Neutrophil (primary cell): ENCODE results near the gene FEZF2.

ENCODE experiments used
- H3K27ac ChIP-seq: fragments of 200-600 bp; sonication (generic); 2 replicates; pipeline ENCODE4 v1.5.1; 2016; ENCODE audit warnings: mild to moderate bottlenecking, moderate library complexity
- H3K27me3 ChIP-seq: fragments of 200-600 bp; sonication (generic); 2 replicates; pipeline ENCODE4 v1.6.0; 2016; ENCODE audit warnings: mild to moderate bottlenecking
- H3K36me3 ChIP-seq: fragments of 200-600 bp; sonication (generic); 2 replicates; pipeline ENCODE4 v1.5.1; 2017
- H3K4me1 ChIP-seq, 2 experiments: fragments of 200-600 bp in 1 of 2; sonication (generic) in 1 of 2; 1 replicate in 1 of 2; 2 replicates in 1 of 2; pipeline versions ENCODE4 v1.5.1 to v1.6.1; 2013 to 2016; ENCODE audit warnings: low read depth in 1 of 2, low read length in 1 of 2, mild to moderate bottlenecking in 1 of 2, moderate library complexity in 1 of 2; ENCODE audit not compliant: control insufficient read depth in 1 of 2, insufficient read depth in 1 of 2
- H3K4me3 ChIP-seq, 2 experiments: fragments of 200-600 bp in 1 of 2; sonication (generic) in 1 of 2; 1 replicate in 1 of 2; 2 replicates in 1 of 2; pipeline ENCODE4 v1.5.1; 2013 to 2016; ENCODE audit warnings: low read depth in 1 of 2, low read length in 1 of 2, mild to moderate bottlenecking in 1 of 2, moderate library complexity in 1 of 2
- H3K9me3 ChIP-seq: fragments of 200-600 bp; sonication (generic); 2 replicates; pipeline ENCODE4 v1.5.1; 2016
- CTCF ChIP-seq: fragments of 200-600 bp; sonication (generic); IDR thresholded peaks from 2 replicates; pipeline ENCODE4 v1.5.1; 2016; ENCODE audit warnings: antibody characterized with exemption

The FEZF2 gene

GRCh38 chr3:62392626-62393292 lies 19.4 kb upstream of the FEZF2 start:
- TF ChIP-seq CTCF, result no peak
- Histone ChIP-seq H3K4me3 (no peak overlapping the region), H3K27ac (no peak overlapping the region), H3K27me3 (no peaks in the 10 kb centered on the region), H3K4me1 (no peaks in the 10 kb centered on the region), H3K9me3 (no peaks in the 10 kb centered on the region), H3K36me3 (no peaks in the 10 kb centered on the region)

DNA sequence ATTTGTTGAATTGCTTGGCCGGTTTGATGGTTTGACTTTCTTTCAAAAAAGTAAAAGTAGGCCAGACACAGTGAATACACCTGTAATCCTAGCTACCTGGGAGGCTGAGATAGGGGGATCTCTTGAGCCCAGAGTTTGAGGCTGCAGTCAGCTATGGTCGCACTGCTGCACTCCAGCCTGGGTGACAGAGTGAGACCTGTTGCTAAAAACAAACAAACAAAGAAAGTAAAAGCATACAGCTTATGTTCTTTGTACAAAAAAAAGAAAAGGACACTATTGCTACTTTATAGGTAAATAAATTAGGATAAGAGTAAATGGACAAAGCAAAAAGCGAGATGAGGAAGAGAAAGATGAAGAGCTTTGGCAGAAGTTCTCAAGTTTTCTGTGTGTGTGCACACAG lies 13.9 kb upstream of the FEZF2 start:
- no peak for TF ChIP-seq CTCF
- Histone ChIP-seq H3K36me3 (no peaks in the 10 kb centered on the region), H3K4me3 (no peak overlapping the region), H3K27me3 (peaks cover 8% of the 10 kb centered on the region), H3K9me3 (no peaks in the 10 kb centered on the region), H3K27ac (no peak overlapping the region), H3K4me1 (no peaks in the 10 kb centered on the region)

- no peak overlapping the region for H3K4me3 ChIP-seq
- no peaks in the 10 kb centered on the region for H3K36me3 ChIP-seq
- H3K9me3 ChIP-seq, result no peaks in the 10 kb centered on the region
- no peaks in the 10 kb centered on the region for H3K4me1 ChIP-seq
- no peak for TF ChIP-seq CTCF
- H3K27ac ChIP-seq, result no peak overlapping the region
- peaks cover 87% of the 10 kb centered on the region for H3K27me3 ChIP-seq
These were observed 6.0 kb upstream of the FEZF2 start for GRCh38 chr3:62379321-62379798.

GRCh38 chr3:62378921-62379320 lies 5.6 kb upstream of the FEZF2 start:
- no peak overlapping the region for H3K4me3 ChIP-seq
- H3K4me1 ChIP-seq, result no peaks in the 10 kb centered on the region
- peaks cover 91% of the 10 kb centered on the region for H3K27me3 ChIP-seq
- TF ChIP-seq CTCF, result no peak
- H3K9me3 ChIP-seq, result no peaks in the 10 kb centered on the region
- no peak overlapping the region for H3K27ac ChIP-seq
- H3K36me3 ChIP-seq, result no peaks in the 10 kb centered on the region

GRCh38 chr3:62378311-62378789 lies 5.0 kb upstream of the FEZF2 start:
- Histone ChIP-seq H3K4me1 (no peaks in the 10 kb centered on the region), H3K9me3 (no peaks in the 10 kb centered on the region), H3K27me3 (peaks cover 97% of the 10 kb centered on the region), H3K4me3 (no peak overlapping the region), H3K36me3 (no peaks in the 10 kb centered on the region), H3K27ac (no peak overlapping the region)
- TF ChIP-seq CTCF, result no peak
